H9 (cell line): ENCODE data around the gene ACBD6. TPM values are rescaled to one million over a fixed set of nuclear protein-coding genes. Genes with fewer than 3 reads are reported as not detected.

Experiments used
- DNase-seq: peaks from one replicate; pipeline ENCODE4 v3.0.0-alpha.2; 2017
- H2AFZ ChIP-seq: one replicate; pipeline ENCODE4 v1.6.1; 2013; ENCODE audit warnings: mild to moderate bottlenecking, low read length, control low read depth, moderate library complexity
- H2AK5ac ChIP-seq: 2 replicates; pipeline ENCODE4 v1.6.1; 2013; ENCODE audit warnings: low read length, control low read depth, mixed read lengths; ENCODE audit not compliant: insufficient read length
- H2BK120ac ChIP-seq: one replicate; pipeline ENCODE4 v1.6.1; 2013; ENCODE audit warnings: low read depth, mild to moderate bottlenecking, low read length, control low read depth, inconsistent platforms; ENCODE audit not compliant: poor library complexity, severe bottlenecking
- H2BK12ac ChIP-seq: 2 replicates; pipeline ENCODE4 v1.6.1; 2013; ENCODE audit warnings: low read length, control low read depth, mixed read lengths, low read depth; ENCODE audit not compliant: insufficient read length
- H2BK15ac ChIP-seq: 2 replicates; pipeline ENCODE4 v1.6.1; 2013; ENCODE audit warnings: low read depth, low read length, control low read depth
- H2BK20ac ChIP-seq: one replicate; pipeline ENCODE4 v1.6.1; 2013; ENCODE audit warnings: low read depth, mild to moderate bottlenecking, low read length, control low read depth, inconsistent platforms; ENCODE audit not compliant: poor library complexity, severe bottlenecking
- H2BK5ac ChIP-seq: 2 replicates; pipeline ENCODE4 v1.6.1; 2013; ENCODE audit warnings: low read length, control low read depth, mixed read lengths; ENCODE audit not compliant: insufficient read length
- H3K14ac ChIP-seq: 2 replicates; pipeline ENCODE4 v1.6.1; 2013; ENCODE audit warnings: low read length, control low read depth; ENCODE audit not compliant: insufficient read depth
- H3K18ac ChIP-seq: 2 replicates; pipeline ENCODE4 v1.6.1; 2013; ENCODE audit warnings: low read depth, mild to moderate bottlenecking, mixed read lengths, low read length, control low read depth; ENCODE audit not compliant: insufficient read length
- H3K23ac ChIP-seq: 2 replicates; pipeline ENCODE4 v1.6.1; 2013; ENCODE audit warnings: low read length, control low read depth, mixed read lengths, low read depth; ENCODE audit not compliant: insufficient read length
- H3K23me2 ChIP-seq: 2 replicates; pipeline ENCODE4 v1.6.1; 2013; ENCODE audit warnings: low read depth, mild to moderate bottlenecking, mixed read lengths, low read length, control low read depth; ENCODE audit not compliant: insufficient read length, poor library complexity, severe bottlenecking
- H3K27ac ChIP-seq: 2 replicates; pipeline ENCODE4 v1.5.1; 2013; ENCODE audit warnings: low read length, control low read depth, mixed read lengths, low read depth; ENCODE audit not compliant: insufficient read length
- H3K27me3 ChIP-seq: 2 replicates; pipeline ENCODE4 v1.6.1; 2013; ENCODE audit warnings: low read length, control low read depth, inconsistent platforms; ENCODE audit not compliant: insufficient read depth
- H3K4ac ChIP-seq: 2 replicates; pipeline ENCODE4 v1.6.1; 2013; ENCODE audit warnings: low read depth, mild to moderate bottlenecking, control low read depth, inconsistent platforms, low read length, moderate library complexity
- H3K4me1 ChIP-seq: 2 replicates; pipeline ENCODE4 v1.6.1; 2013; ENCODE audit warnings: low read length, control low read depth, inconsistent platforms; ENCODE audit not compliant: insufficient read depth
- H3K4me2 ChIP-seq: 2 replicates; pipeline ENCODE4 v1.6.1; 2013; ENCODE audit warnings: low read length, control low read depth, mixed read lengths; ENCODE audit not compliant: insufficient read length, insufficient read depth
- H3K56ac ChIP-seq: 2 replicates; pipeline ENCODE4 v1.6.1; 2013; ENCODE audit warnings: low read depth, mild to moderate bottlenecking, mixed read lengths, low read length, control low read depth; ENCODE audit not compliant: insufficient read length
- H3K79me1 ChIP-seq: 2 replicates; pipeline ENCODE4 v1.6.1; 2013; ENCODE audit warnings: low read depth, mild to moderate bottlenecking, moderate library complexity, low read length, control low read depth, inconsistent platforms; ENCODE audit not compliant: insufficient read depth, poor library complexity, severe bottlenecking
- H3K79me2 ChIP-seq: 2 replicates; pipeline ENCODE4 v1.6.1; 2013; ENCODE audit warnings: low read length, control low read depth, inconsistent platforms; ENCODE audit not compliant: insufficient read depth
- H3K9ac ChIP-seq: 2 replicates; pipeline ENCODE4 v1.6.1; 2013; ENCODE audit warnings: low read length, control low read depth, mixed read lengths; ENCODE audit not compliant: insufficient read length; ENCODE audit errors: extremely low read depth
- H3K9me3 ChIP-seq: one replicate; pipeline ENCODE4 v1.6.1; 2013; ENCODE audit warnings: low read depth, low read length, inconsistent platforms; ENCODE audit not compliant: control insufficient read depth
- H3T11ph ChIP-seq: one replicate; pipeline ENCODE4 v1.6.1; 2013; ENCODE audit warnings: mild to moderate bottlenecking, low read length, control low read depth, inconsistent platforms
- H4K20me1 ChIP-seq: one replicate; pipeline ENCODE4 v1.6.1; 2013; ENCODE audit not compliant: control insufficient read depth, insufficient read length, insufficient read depth
- H4K5ac ChIP-seq: 2 replicates; pipeline ENCODE4 v1.6.1; 2013; ENCODE audit warnings: low read depth, mild to moderate bottlenecking, mixed read lengths, low read length, control low read depth; ENCODE audit not compliant: insufficient read length
- H4K8ac ChIP-seq: replicated peaks from 2 replicates; pipeline ENCODE4 v1.6.1; 2013; ENCODE audit warnings: low read length, control low read depth, mixed read lengths, low read depth; ENCODE audit not compliant: insufficient read length
- H4K91ac ChIP-seq: 2 replicates; pipeline ENCODE4 v1.6.1; 2013; ENCODE audit warnings: low read depth, mild to moderate bottlenecking, moderate library complexity, mixed read lengths, low read length, control low read depth; ENCODE audit not compliant: insufficient read length
- H3K27ac Mint-ChIP-seq, 3 experiments: 2 replicates in 2 of 3; 3 replicates in 1 of 3; pipeline ENCODE4 v1.8.0; 2020 to 2021; ENCODE audit warnings: mixed read lengths in 3 of 3, mild to moderate bottlenecking in 1 of 3, moderate library complexity in 1 of 3
- H3K27me3 Mint-ChIP-seq: 2 replicates; pipeline ENCODE4 v1.8.0; 2021; ENCODE audit warnings: low read depth, mild to moderate bottlenecking, moderate library complexity, mixed read lengths
- H3K36me3 Mint-ChIP-seq, 3 experiments: 2 replicates in 2 of 3; 3 replicates in 1 of 3; pipeline ENCODE4 v1.8.0; 2020 to 2021; ENCODE audit warnings: low read depth in 3 of 3, mixed read lengths in 3 of 3; ENCODE audit not compliant: insufficient read depth in 1 of 3
- H3K4me1 Mint-ChIP-seq, 2 experiments: 2 replicates each; pipeline ENCODE4 v1.8.0; 2020; ENCODE audit warnings: mixed read lengths in 2 of 2
- H3K4me3 Mint-ChIP-seq, 2 experiments: 2 replicates in 1 of 2; 3 replicates in 1 of 2; pipeline ENCODE4 v1.8.0; 2020 to 2021; ENCODE audit warnings: mild to moderate bottlenecking in 2 of 2, mixed read lengths in 2 of 2, moderate library complexity in 1 of 2
- H3K9me3 Mint-ChIP-seq, 2 experiments: 2 replicates in 1 of 2; 3 replicates in 1 of 2; pipeline ENCODE4 v1.8.0; 2020; ENCODE audit warnings: mild to moderate bottlenecking in 2 of 2, mixed read lengths in 2 of 2, moderate library complexity in 1 of 2
- WGBS: extraction: QIAGEN DNeasy Blood & Tissue Kit; methylation state at CpG from one replicate; pipeline ENCODE4 v1.1.7; 2013; ENCODE audit warnings: missing lambda C conversion rate, low lambda C conversion rate, mixed read lengths; ENCODE audit not compliant: insufficient read length; ENCODE audit errors: extremely low coverage; 5-methylcytosine and 5-hydroxymethylcytosine counted together
- total RNA-seq: library from RNA; stranded (reverse); gene quantifications from 2 replicates; pipeline ENCODE4 v1.2.1, GENCODE V29; 2021
- TF ChIP-seq, protein P1 (sequence below): fragments of 200-600 bp; sonication (generic); conservative IDR thresholded peaks from 3 replicates; pipeline ENCODE4 v1.8.0; 2021; ENCODE audit warnings: antibody characterized with exemption, mild to moderate bottlenecking

Gene ACBD6
- total RNA-seq, 1 experiment from 2014 or later = 51.4 TPM

DNA sequence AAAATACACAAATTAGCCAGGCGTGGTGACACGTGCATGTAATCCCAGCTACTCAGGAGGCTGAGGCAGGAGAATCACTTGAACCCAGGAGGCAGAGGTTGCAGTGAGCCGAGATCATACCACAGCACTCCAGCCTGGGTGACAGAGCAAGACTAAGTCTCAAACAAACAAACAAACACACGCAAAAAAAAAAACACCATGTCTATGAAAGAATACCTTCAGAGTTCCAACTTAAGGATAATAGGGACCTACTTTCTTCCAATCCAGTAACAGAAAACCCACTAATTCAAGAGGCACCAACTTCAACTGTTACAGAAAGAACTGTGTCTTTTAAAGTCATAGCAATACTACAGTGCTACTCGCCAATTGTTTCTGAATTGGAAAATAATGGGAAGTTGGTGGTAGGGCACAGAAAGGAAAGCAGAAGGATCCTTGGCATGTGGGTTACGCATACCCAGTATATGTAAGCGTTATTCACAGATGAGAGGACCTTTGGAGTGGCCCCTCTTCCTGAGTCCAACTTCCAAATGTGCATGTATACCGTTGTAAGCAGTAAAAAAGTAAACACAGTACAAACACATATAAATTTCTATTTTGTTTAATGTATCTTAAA lies 87.0 kb downstream of the ACBD6 start:
- Histone ChIP-seq H3K56ac (no peak overlapping the region), H3K4me2 (no peak overlapping the region), H4K5ac (no peak overlapping the region), H3K9me3 (no peaks in the 10 kb centered on the region), H3K27ac (no peak overlapping the region), H3K23me2 (no peaks in the 10 kb centered on the region), H3K14ac (no peak overlapping the region), H2AK5ac (no peak overlapping the region), H3K79me2 (no peaks in the 10 kb centered on the region), H3K18ac (no peak overlapping the region), H2BK5ac (no peak overlapping the region), H3K4ac (no peak overlapping the region), H2BK12ac (no peak overlapping the region), H2BK15ac (no peak overlapping the region), H4K20me1 (no peaks in the 10 kb centered on the region), H3T11ph (no peak overlapping the region), H4K91ac (no peak overlapping the region), H3K23ac (no peak overlapping the region), H2AFZ (no peak overlapping the region), H3K27me3 (no peaks in the 10 kb centered on the region), H2BK20ac (no peak overlapping the region), H4K8ac (no peak overlapping the region), H2BK120ac (no peak overlapping the region), H3K9ac (no peak overlapping the region), H3K4me1 (no peaks in the 10 kb centered on the region), H3K79me1 (no peaks in the 10 kb centered on the region)
- TF ChIP-seq, protein P1, sequence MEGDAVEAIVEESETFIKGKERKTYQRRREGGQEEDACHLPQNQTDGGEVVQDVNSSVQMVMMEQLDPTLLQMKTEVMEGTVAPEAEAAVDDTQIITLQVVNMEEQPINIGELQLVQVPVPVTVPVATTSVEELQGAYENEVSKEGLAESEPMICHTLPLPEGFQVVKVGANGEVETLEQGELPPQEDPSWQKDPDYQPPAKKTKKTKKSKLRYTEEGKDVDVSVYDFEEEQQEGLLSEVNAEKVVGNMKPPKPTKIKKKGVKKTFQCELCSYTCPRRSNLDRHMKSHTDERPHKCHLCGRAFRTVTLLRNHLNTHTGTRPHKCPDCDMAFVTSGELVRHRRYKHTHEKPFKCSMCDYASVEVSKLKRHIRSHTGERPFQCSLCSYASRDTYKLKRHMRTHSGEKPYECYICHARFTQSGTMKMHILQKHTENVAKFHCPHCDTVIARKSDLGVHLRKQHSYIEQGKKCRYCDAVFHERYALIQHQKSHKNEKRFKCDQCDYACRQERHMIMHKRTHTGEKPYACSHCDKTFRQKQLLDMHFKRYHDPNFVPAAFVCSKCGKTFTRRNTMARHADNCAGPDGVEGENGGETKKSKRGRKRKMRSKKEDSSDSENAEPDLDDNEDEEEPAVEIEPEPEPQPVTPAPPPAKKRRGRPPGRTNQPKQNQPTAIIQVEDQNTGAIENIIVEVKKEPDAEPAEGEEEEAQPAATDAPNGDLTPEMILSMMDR = no peak
- Mint-ChIP-seq H3K27me3 (no peaks in the 10 kb centered on the region), H3K4me1 (no peaks in the 10 kb centered on the region), H3K36me3 (peaks cover 5 to 13% (median 9%) of the 10 kb centered on the region in 3 experiments; a peak in 6 of 7 replicates), H3K9me3 (no peaks in the 10 kb centered on the region), H3K4me3 (no peak overlapping the region), H3K27ac (no peak overlapping the region; a peak in 1 of 7 replicates)
- WGBS = no CpG with 5 or more reads among the region's 8 CpGs
- DNase-seq = no peak
